Esophagus (tissue), 2 donors: ENCODE measurements around the gene TTLL8. TPM values are rescaled to one million over a fixed set of nuclear protein-coding genes. Genes with fewer than 3 reads are reported as not detected.

Source experiments
- H3K27ac ChIP-seq, 2 donors: one replicate each; pipeline ENCODE4 v1.5.1; 2013; ENCODE audit warnings: low read depth in 2 of 2, mild to moderate bottlenecking in 2 of 2, inconsistent platforms in 1 of 2, low read length in 1 of 2, moderate library complexity in 1 of 2
- H3K27me3 ChIP-seq, 2 donors: one replicate each; pipeline ENCODE4 v1.6.1; 2013; ENCODE audit warnings: low read length in 2 of 2, control low read depth in 1 of 2, mild to moderate bottlenecking in 1 of 2; ENCODE audit not compliant: insufficient read depth in 2 of 2, control insufficient read depth in 1 of 2
- H3K36me3 ChIP-seq, 2 donors: one replicate each; pipeline ENCODE4 v1.6.1; 2013; ENCODE audit warnings: low read length in 1 of 2; ENCODE audit not compliant: control insufficient read depth in 2 of 2, insufficient read depth in 2 of 2
- H3K4me1 ChIP-seq, 2 donors: one replicate each; pipeline ENCODE4 v1.6.1; 2013; ENCODE audit warnings: low read length in 1 of 2; ENCODE audit not compliant: control insufficient read depth in 2 of 2, insufficient read depth in 2 of 2
- H3K4me3 ChIP-seq, 2 donors: one replicate each; pipeline ENCODE4 v1.5.1; 2013; ENCODE audit warnings: low read length in 2 of 2, mild to moderate bottlenecking in 2 of 2, low read depth in 1 of 2, moderate library complexity in 1 of 2
- H3K9me3 ChIP-seq, 2 donors: one replicate each; pipeline ENCODE4 v1.6.1; 2013; ENCODE audit warnings: mild to moderate bottlenecking in 2 of 2, low read depth in 1 of 2, low read length in 1 of 2, moderate library complexity in 1 of 2; ENCODE audit not compliant: control insufficient read depth in 2 of 2, insufficient read depth in 1 of 2
- WGBS, 2 donors: extraction: QIAGEN DNeasy Blood & Tissue Kit; methylation state at CpG; one replicate each; pipeline ENCODE4 v1.1.7; 2013; 5-methylcytosine and 5-hydroxymethylcytosine counted together
- polyA plus RNA-seq, 2 donors: library from polyadenylated mRNA; stranded (reverse); fragments of 200-250 nt; gene quantifications; one replicate each; pipeline ENCODE4 v1.2.3, GENCODE V29; 2013
- donor health status: healthy with polysubstance abuse.
- donor health status: Bipolar disorder and iron deficiency.

Gene TTLL8
- polyA plus RNA-seq, 2 donors: not detected

- 82 to 83% methylated on average over 23 of the region's 23 CpGs for WGBS, 2 donors
- peaks cover 0 to 8% of the 10 kb centered on the region in 2 donors for H3K9me3 ChIP-seq
- no peak overlapping the region for H3K4me3 ChIP-seq
These were observed 21.9 kb downstream of the TTLL8 start for GRCh38 chr22:50035976-50036724.

GRCh38 chr22:50035131-50035881, 22.8 kb downstream of the TTLL8 start:
- no peak overlapping the region for H3K4me3 ChIP-seq
- 66 to 74% methylated on average over 24 of the region's 24 CpGs for WGBS, 2 donors
- H3K27me3 ChIP-seq: peaks cover 0 to 5% of the 10 kb centered on the region in 2 donors
- H3K36me3 ChIP-seq: no peaks in the 10 kb centered on the region
- H3K4me1 ChIP-seq: no peaks in the 10 kb centered on the region
- peaks cover 0 to 8% of the 10 kb centered on the region in 2 donors for H3K9me3 ChIP-seq
- H3K27ac ChIP-seq: no peak overlapping the region

More at GRCh38 chr22:50035976-50036724, 21.9 kb downstream of the TTLL8 start:
- peaks cover 0 to 5% of the 10 kb centered on the region in 2 donors for H3K27me3 ChIP-seq
- H3K36me3 ChIP-seq: no peaks in the 10 kb centered on the region
- H3K4me1 ChIP-seq: no peaks in the 10 kb centered on the region
- H3K27ac ChIP-seq: no peak overlapping the region

DNA sequence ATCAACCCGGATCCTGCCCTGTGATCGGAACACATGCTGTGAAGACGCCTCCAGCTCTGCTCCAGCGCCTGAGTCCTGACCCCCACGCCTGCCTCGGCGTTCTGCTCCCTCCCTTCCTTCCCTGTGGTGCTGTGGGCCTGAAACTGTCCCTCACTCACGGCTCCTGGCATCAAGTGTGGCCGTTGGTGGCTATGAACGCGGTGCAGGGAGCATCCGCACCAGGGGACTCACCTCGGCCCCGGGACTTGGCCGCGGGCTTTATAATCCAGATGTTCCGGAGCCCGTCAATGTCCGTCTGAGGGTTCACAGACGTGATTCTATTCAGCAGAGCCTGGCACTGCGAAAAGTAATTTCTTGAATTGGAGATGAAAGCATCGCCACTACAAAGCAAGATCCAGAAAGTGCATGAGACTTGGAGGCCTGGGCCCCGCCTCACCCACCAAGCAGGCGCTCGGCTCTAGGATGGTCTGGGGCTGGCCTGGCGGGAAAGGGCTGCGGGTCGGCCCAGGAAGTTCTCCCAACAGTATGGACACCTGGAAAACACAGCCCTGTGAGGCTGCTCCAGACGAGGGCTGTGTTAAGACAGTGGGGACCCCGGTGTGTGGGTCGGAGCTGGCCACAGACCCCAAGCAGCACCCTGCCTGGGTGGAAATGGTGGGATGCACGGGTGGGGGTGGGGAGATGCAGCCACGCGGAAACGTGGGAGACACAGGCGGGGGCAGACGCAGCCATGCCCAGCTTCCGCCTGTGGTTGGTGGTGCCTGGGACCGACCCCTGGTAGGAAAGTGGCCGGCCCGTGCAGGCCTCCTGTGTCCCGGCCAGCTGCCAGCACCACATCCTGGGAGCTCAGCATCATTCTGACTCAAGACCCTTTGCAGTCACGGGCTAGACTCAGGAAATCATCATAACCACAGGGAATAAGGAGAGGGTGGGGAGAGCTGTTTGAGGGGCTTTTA, 23.7 kb downstream of the TTLL8 start:
- Histone ChIP-seq H3K4me1 (no peaks in the 10 kb centered on the region), H3K9me3 (peaks cover 0 to under 1% of the 10 kb centered on the region in 2 donors), H3K4me3 (no peak overlapping the region), H3K27ac (no peak overlapping the region), H3K36me3 (no peaks in the 10 kb centered on the region), H3K27me3 (peaks cover 0 to 5% of the 10 kb centered on the region in 2 donors)
- WGBS, 2 donors: 69 to 79% methylated on average over 43 of the region's 43 CpGs

DNA sequence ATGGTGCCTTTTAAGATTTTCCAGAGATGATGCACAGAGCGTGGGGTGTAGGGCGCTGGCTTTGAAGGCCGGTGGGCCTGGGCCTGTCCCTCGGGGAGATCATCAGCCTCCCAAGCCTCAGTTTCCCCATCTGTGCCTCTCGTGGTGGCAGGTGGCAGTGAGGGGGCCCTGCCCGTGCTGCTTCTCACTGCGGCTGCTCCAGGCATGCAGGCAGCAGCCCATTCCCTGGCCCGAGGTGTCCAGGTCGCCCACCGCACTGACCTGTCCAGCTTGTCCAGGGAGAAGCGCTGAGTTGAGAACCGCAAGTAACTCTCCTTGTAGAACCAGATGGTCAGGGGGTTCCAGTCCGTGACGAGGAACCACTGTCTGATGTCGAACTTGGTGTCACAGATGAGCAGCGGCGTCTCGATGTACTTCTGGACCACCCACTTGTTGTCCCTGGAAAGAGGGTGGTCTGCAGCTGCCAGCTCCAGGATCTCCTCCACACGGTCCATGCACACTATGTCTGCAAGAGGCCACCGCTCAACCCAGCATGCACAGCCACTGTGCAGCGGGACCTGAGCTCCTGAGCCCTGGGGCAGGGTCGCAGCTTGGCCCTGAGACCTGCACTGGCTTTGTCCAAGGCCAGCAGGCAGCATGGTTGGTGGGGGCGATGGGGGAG, 25.0 kb downstream of the TTLL8 start:
- no peak overlapping the region for H3K27ac ChIP-seq
- peaks cover 2% of the 10 kb centered on the region in 2 donors for H3K4me1 ChIP-seq
- H3K36me3 ChIP-seq: no peaks in the 10 kb centered on the region
- H3K27me3 ChIP-seq: peaks cover 0 to 3% of the 10 kb centered on the region in 2 donors
- no peaks in the 10 kb centered on the region for H3K9me3 ChIP-seq
- no peak overlapping the region for H3K4me3 ChIP-seq
- WGBS, 2 donors: 86 to 87% methylated on average over 23 of the region's 23 CpGs

GRCh38 chr22:50032109-50032871, 25.8 kb downstream of the TTLL8 start:
- H3K27me3 ChIP-seq: peaks cover 0 to 3% of the 10 kb centered on the region in 2 donors
- 77 to 86% methylated on average over 22 to 24 of the region's 24 CpGs for WGBS, 2 donors
- H3K27ac ChIP-seq: no peak overlapping the region
- peaks cover 2% of the 10 kb centered on the region in 2 donors for H3K4me1 ChIP-seq
- no peaks in the 10 kb centered on the region for H3K36me3 ChIP-seq
- H3K9me3 ChIP-seq: no peaks in the 10 kb centered on the region
- no peak overlapping the region for H3K4me3 ChIP-seq

DNA sequence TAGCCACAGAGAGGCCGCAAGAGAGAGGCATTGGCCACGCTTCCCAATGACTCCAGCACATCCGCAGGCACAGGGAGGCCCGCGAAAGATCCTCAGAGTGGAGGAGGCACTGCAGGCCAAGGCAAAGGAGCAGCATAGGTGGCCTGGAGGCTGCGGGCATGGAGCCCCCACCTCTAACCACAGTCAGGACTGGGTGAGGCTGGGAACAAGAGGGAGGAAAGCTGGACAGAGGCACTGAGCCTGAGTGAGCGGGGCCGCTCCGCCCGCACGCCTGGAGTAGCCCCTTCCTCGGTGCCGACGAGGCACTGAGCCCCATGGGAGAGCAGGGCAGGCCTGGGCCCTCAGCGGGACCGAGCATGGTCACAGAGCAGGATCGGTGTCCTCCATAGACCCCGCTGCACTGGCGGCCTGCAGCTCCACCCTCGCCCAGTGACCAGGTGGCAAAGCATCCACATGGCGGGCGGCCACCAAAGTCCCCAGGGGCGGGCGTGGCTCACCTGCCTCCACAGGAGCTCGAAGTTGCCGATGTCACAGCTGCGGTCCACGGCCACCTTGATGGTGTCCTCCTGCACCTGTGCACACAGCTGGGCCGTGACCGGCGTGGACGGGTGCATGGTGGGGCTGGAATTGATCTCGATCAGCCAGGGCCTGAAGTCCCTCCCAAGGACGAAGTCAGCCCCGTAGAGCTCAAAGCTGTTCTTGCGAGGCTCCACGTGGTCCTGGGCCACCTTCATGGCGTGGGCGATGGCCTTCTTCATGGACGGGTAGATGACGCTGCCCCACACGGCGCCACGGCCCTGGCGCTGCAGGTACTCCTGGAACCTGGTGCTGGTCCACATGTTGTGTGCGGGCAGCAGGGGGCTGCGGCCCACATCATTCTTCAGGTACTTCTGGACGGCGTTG, 26.7 kb downstream of the TTLL8 start:
- Histone ChIP-seq H3K27ac (no peak overlapping the region), H3K4me1 (peaks cover 2% of the 10 kb centered on the region in 2 donors), H3K4me3 (no peak overlapping the region), H3K27me3 (peaks cover 0 to 3% of the 10 kb centered on the region in 2 donors), H3K36me3 (no peaks in the 10 kb centered on the region), H3K9me3 (no peaks in the 10 kb centered on the region)
- WGBS, 2 donors: 82 to 87% methylated on average over 48 to 49 of the region's 49 CpGs

DNA sequence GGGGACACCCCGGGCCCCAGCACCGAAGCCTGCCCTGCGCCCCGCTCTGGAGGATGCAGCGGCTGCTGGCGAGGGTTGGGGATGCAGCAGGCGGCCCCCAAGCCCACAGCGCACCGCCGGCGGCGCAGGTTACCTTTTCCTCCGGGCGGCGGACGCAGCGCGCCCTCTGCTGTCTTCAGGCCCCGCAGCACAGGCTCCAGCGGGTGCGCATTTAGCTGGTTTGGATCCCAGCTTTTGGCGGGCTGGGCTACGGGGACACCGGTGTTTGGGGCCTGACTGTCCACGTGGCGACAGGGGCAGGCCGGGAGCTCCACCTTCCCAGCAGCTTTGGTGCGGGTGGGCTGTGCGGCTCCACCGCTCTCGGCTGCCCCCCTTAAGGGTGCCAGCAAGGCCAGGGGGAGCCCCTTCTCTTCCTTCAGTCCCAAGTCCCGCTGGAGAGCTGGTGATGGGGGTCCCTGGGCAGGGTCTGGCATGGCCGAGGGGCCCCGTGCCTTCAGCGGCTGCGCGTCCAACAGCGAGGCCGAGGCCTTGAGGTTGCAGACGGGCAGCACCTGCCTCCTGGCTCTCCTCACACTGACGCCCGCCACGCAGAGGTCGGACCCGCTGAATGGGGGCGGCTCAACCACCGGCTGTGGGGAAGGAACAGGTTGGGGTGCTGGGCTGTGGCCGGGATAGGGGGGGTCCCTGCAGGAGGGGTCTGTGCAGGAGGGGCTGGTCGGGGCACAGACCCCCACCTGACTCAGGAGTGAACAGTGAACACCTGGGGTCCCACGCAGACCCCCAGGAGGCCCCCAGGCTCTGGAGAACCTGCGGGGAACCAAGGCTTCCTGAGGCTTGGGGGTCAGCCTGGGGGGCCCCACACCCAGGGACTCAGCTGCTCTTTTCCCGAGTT, 27.6 kb downstream of the TTLL8 start:
- no peak overlapping the region for H3K27ac ChIP-seq
- H3K27me3 ChIP-seq: peaks cover 2 to 6% of the 10 kb centered on the region in 2 donors
- no peak overlapping the region for H3K4me3 ChIP-seq
- H3K36me3 ChIP-seq: no peaks in the 10 kb centered on the region
- peaks cover 2% of the 10 kb centered on the region in 2 donors for H3K4me1 ChIP-seq
- 19 to 20% methylated on average over 46 to 52 of the region's 52 CpGs for WGBS, 2 donors
- no peaks in the 10 kb centered on the region for H3K9me3 ChIP-seq
